ENCODE data around the gene MYL6.
"Not testable (repeated sequence)": the region's sequence is repeated elsewhere in the genome, so short reads cannot be mapped to it uniquely, and the experiment has no call there.

The MYL6 gene

DNA sequence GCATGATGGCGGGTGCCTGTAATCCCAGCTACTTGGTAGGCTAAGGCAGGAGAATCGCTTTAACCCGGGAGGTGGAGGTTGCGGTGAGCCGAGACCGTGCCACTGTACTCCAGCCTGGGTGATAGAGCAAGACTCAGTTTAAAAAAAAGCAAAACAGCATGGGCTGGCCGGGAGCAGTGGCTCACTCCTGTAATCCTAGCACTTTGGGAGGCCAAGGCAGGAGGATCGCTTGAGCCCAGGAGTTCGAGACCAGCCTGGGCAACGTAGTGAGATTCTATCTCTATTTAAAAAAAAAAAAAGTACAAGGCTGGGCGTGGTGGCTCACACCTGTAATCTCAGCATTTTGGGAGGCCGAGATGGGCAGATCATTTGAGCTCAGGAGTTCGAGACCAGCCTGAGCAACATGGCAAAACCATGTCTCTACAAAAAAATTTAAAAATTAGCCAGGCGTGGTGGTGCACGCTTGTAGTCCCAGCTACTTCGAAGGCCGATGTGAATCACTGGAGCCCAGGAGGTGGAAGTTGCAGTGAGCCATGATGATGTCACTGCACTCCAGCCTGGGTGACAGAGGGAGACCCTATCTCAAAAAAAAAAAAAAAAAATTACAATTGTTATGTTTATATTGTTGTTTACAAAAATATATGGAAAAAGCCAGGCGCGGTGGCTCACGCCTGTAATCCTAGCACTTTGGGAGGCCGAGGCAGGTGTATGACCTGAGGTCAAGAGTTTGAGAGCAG, 1.5 kb upstream of the MYL6 start:
- DNase-seq (ENCODE audit: low read depth): not testable (repeated sequence)

- peak; percentile 85 for DNase-seq (ENCODE audit: low read depth)
Observed at GRCh38 chr12:56157201-56158028, 744 bp upstream of the MYL6 start.

DNA sequence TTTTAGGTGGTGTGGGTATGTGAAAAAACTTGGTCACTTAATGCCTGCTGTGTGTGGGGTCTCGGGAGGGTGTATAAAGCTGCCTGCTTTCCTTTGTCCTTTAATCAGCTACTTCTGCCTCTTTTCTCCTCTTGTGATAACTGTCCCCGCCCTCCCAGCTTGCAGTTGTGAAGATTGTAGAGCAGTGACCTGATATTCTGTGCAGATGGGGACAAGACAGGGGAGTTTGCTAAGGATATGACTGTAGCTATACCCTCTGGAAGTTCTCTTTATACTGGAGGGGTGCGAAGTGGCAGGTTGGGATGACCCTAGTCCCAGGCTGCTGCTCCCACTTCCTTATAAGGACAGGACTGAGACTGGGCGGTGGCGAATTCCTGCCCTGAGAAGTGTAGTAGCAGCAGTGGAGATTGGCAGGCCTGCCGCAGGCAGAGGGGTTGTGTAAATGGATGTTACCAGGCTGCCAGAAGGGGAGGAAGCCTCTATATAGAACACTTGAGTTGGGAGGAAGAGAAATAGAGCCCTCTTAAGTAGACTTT, 835 bp downstream of the MYL6 start:
- DNase-seq (ENCODE audit: low read depth): peak; percentile 82

DNA sequence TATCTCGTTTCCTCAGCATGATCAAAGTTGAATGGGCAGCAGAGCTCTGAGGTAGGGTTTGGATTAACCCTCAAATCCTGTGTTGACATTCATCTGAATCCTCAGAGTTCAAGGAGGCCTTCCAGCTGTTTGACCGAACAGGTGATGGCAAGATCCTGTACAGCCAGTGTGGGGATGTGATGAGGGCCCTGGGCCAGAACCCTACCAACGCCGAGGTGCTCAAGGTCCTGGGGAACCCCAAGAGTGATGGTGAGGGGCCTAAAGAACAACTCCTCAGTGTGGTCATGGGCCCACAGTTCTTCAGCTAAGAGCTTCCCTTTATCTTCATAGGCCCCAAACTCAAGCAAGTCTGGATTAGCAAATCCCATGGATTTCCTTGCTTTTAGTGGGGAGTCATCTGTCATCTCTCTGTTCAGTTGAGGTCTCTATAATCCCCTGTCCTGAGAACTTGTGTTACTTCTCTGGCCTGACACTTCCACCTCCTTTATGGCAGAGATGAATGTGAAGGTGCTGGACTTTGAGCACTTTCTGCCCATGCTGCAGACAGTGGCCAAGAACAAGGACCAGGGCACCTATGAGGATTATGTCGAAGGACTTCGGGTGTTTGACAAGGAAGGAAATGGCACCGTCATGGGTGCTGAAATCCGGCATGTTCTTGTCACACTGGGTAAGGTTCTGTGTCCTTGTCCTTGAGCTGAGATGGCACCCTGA, 1.5 kb downstream of the MYL6 start:
- DNase-seq (ENCODE audit: low read depth): no peak

- no peak for DNase-seq (ENCODE audit: low read depth)
Observed at GRCh38 chr12:56160193-56160763, 2.1 kb downstream of the MYL6 start.

DNA sequence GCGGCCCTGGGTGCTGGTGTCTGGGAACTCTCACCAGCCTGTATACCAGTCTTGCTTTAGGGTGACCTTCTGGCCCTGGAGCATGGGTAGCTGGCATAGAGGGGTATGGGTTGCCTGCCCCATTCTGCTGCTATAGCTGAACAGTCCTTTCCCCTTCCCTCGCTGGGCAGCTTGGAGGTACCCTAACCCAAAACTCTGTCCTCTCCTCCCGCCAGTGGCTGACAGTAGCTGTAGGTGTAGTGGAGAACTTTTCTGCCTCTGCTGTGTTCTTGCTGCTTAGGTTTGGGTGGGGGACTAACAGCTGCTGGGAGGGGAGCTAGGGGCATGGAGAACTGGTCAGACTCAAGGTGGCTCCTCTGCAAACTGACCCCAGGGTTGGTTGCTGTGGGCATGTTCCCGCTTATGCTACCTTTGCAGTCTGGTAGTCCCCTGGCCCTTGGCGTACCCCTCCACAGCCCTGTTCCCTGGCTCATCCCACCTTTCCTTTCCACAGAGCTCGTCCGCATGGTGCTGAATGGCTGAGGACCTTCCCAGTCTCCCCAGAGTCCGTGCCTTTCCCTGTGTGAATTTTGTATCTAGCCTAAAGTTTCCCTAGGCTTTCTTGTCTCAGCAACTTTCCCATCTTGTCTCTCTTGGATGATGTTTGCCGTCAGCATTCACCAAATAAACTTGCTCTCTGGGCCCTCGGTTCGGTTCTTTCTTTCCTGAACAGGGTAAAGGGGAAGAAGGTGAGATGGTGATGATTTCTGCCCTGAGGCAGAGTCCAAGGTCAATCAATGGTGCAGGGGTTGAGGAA, 2.9 kb downstream of the MYL6 start:
- no peak for DNase-seq (ENCODE audit: low read depth)

DNA sequence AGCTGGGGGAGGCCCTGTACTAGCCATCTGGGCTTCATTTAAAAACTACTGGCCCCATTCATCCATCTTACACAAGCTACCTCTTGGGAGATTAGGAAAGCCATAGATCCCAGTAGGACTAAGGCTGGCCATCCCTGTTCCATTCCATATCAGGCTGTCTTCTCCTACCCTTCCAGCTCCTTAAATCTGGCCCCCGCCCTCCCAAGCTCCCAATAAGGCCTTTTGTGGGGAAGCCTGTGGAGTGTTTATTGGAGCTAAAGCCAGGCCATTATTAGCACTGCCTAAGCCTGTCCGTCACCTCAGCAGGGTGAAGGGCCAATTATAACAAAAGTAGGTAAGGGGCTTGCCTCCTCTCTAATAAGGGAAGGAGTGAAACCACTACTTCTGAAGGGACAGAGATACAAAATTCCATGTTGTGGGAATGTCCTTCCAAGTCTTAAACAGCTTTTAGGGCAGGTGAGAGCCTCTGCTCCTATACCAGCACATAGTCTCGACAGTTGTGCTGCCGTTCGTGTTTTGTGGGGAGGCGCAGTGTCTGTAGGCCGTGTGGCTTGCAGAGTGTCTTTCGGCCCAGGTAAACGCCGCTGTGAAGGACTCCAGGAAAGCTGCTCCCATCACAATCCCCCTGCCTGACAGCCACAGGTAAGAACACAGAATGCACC, 3.7 kb downstream of the MYL6 start:
- no peak for DNase-seq (ENCODE audit: low read depth)

GRCh38 chr12:56162468-56163290, 4.5 kb downstream of the MYL6 start:
- no peak for DNase-seq (ENCODE audit: low read depth)

GRCh38 chr12:56163533-56164344, 5.6 kb downstream of the MYL6 start:
- DNase-seq (ENCODE audit: low read depth): no peak

DNA sequence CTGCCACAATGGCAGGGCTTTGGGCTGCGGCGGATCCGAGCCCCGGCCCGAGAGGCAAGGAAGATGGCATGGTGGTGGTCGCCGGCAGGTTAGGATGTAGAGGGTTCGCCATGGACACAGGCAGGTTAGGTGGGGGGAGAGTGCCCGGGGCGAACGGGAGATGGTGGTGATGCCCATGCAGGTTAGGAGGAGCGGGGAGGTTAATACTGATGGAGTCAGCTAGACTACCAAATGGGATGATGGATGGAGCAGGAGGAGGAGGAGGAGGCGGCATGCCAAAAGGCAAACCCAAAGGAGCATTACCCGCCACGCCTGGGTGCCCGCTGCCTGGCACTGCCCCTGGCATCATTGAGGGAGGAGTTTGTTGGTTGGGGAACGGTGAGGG, 6.2 kb downstream of the MYL6 start:
- no peak for DNase-seq (ENCODE audit: low read depth)

DNA sequence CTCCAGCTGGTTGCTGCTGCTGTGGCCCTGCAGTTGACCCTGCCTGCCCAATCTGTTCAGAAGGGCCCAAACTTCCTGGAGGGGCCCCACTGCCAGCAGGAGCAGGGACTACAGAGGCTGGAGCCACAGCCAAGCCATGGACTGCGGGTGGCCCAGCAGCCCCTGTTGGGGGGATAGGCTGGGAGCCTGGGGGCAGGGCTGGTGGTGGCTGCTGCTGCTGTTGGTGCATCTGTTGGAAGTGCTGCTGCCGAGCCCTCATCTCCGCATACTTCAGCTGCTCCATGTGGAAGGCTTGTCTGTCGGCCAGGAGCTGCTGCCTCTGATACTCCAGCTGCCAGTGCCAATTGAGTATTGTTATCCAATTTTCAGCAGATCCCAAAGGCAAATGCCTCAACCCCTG, 7.2 kb downstream of the MYL6 start:
- no peak for DNase-seq (ENCODE audit: low read depth)

- DNase-seq (ENCODE audit: low read depth): no peak
Observed at GRCh38 chr12:56169229-56169759, 11.1 kb downstream of the MYL6 start.

GRCh38 chr12:56172839-56173238, 14.7 kb downstream of the MYL6 start:
- DNase-seq (ENCODE audit: low read depth): no peak

- no peak for DNase-seq (ENCODE audit: low read depth)
Observed at GRCh38 chr12:56178347-56178746, 20.2 kb downstream of the MYL6 start.

DNA sequence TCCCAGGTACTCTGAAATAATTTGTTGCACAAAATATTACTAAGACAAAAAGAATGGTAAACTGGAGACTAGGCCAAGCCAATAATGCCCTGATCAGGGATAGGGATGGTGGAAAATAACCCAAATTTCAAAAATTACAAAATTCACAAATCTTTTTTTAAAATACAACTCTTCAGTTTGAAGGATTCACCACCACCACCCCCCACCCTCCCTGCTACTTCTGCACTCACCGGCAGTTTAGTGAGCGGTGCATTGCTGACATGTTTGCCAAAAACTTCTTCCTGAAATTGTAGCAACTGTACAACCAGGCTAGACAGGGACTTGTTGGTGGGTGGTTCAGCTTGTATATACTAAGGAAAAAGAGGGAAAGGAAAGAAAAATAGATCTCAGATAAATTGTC, 28.8 kb downstream of the MYL6 start:
- no peak for DNase-seq (ENCODE audit: low read depth)

- DNase-seq (ENCODE audit: low read depth): no peak
Observed at GRCh38 chr12:56188131-56188777, 30.1 kb downstream of the MYL6 start.

DNA sequence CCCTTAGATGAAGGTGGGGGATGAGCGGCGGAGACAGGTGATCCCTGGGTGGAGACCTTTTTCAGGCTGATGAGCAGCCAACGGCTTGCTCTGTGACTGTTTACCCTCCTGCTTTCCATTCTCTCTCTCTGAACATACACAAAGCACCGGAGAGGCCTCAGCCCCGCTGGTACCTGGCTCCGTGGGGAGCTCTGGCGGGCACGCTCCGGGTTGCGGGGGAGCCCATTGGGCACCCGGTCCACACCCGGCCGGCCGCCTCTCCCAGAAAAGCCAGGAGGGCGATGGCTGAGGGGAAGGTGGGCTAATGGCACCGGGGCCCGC, 30.6 kb downstream of the MYL6 start:
- no peak for DNase-seq (ENCODE audit: low read depth)

DNA sequence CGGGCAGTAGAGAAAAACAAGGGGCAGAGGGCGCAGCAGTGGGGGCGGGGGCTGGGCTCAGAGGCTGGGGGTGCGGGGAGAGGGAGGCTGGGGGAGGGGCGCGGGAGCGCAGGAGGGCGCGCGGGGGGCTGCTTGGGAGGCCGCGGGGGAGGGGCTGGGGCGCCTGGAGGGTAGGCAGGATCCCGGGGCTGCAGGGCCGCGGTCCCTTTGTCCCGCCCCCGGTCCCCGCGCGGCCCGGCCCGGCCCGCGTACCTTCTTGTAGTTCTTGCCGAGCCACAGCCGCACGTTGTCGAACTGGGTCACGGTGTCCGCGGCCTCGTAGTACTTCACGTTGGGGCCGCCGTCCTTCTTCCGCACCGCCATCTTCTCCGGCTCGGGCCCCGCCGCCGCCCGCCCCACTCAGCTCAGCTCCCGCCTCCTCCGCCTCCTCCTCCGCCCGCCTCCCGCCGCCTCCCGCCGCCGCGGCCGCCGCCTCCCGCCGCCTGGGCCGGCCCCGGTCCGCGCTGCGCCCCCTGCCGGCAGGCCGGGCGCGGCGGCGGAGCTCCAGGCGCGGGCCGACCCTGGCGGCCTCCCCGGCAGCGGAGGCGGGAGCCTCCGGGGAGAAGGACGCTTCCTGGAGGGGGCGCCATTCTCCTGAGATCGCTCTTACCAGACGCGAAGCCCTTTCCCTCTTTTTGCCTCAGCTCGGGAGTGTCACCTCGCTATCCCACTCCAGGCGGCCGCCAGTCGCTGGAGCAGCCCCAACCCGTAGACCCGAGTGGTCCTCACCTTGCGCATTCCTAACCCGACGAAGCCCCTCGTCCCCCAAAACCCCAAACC, 31.1 kb downstream of the MYL6 start, which contains the start of gene SMARCC2:
Gene SMARCC2, minus strand, starts transcription at position 385 of the 819 bp plus-strand sequence. Its CDS starts 22 bp downstream, at position 363.
- peak; percentile 81 for DNase-seq (ENCODE audit: low read depth)
